Activated CD4-positive, alpha-beta T cell treated with anti-CD3 and anti-CD28 coated beads, Interleukin-2, amount 50 U/mL, for 4 hours (primary cell): Measurements from ENCODE around the gene JAK1.

ENCODE experiments used
- DNase-seq, 2 experiments: peaks; one replicate each; pipeline ENCODE4 v3.0.0-alpha.2; 2020

JAK1 gene

DNA sequence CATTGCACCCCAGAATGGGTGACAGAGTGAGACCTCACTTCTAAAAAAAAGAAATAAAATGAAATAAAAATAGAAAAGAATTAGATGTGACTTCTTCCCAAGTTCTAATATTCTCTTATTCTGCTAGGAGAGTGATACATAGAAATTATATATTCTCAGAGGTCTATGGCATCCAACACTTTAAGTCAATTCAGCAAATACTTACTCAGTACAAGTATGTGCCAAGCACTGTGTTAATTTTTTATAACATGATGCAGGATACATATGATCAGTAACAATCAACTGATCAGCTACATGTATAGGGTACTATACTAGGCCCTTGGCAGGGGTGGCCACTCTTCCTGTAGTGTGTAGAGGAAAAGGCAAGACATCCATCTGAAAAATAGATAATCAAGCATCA, 13.0 kb upstream of the JAK1 start:
- no peak for DNase-seq

DNA sequence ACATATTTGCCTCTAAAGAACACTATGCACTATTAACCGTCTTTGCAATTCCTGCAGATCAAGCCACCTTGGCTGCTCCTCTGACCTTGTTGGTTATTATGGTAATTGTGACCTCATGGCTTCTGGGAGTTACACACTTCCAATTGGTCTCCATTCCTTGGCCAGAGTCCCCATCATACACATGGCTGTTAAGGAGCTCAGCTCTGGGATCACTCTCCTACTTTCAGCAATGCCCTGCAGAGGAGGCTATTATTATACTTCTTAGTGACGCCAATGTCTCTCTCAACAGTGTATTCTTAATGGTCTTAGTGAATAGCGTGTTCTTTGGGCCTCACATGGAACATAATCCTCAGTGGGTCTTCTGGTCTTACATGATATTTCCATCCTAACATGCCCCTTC, 10.0 kb upstream of the JAK1 start:
- DNase-seq = no peak

DNA sequence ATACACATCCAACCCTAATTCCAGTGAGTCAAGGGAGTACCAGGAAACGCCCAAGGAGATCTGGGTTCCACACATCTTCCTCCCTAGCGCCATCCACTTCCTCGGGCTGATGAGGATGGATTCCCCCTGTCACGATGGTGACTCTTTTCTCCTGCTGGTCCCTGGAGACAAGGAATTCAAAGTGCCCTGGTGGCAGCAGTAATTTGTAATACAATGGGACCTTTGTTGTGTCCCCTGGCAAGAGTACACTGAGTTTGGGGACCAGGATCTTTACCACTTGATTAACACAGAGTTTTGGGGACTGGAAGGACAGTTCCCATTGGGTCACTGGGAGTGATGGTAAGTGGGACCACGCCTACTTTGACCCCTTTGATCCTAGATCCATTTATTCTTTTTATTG, 9.4 kb upstream of the JAK1 start:
- DNase-seq = no peak

GRCh38 chr1:64975127-64975526, 8.8 kb upstream of the JAK1 start:
- no peak for DNase-seq

DNA sequence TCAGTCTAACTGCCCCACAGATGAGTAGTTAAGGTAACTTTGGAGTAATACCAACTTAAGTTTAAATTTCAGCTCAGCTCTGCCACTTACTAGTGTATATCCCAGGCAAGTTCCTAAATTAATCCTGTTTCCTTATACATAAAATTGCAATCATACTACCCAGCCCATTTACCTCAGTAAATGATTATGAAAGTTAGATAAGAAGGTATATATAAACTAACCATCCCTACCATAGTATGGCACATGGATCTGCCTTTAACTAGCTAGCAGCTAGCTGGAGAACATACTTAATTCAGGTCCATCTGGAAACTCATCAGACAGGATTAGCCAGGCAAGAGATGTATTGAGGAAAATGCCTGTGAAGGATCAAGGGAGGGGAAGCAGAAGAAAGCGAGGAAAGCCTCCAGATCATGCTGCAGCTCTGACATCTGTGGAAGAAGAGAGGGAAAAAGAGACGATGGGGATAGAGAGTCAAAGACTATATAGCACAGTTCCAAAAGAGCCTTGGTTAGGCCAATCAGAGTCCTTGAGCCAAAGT, 8.0 kb upstream of the JAK1 start:
- DNase-seq = no peak

DNA sequence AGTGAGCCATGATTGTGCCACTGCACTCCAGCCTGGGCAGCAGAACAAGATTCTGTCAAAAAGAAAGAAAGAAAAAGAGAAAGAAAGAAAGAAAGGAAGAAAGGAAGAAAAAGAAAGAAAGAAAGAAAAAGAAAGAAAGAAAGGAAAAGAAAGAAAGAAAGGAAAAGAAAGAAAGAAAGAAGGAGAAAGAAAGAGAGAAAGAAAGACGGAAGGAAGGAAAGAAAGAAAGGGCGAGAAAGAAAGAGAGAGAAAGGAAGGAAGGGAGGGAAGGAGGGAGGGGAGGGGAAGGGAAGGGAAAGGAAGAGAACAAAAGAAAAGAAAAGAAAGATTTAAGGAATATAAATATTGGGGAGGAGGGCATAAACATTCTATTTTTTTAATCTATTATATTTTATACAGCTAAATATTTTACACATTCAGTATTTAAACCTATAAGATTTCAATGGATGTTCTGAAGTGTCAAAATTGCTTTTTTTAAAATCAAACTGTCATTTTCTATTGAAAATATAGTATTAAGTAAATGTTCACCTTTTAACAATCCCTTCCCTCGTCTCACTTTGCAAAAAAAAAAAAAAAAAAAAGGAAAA, 6.8 kb upstream of the JAK1 start:
- no peak for DNase-seq

DNA sequence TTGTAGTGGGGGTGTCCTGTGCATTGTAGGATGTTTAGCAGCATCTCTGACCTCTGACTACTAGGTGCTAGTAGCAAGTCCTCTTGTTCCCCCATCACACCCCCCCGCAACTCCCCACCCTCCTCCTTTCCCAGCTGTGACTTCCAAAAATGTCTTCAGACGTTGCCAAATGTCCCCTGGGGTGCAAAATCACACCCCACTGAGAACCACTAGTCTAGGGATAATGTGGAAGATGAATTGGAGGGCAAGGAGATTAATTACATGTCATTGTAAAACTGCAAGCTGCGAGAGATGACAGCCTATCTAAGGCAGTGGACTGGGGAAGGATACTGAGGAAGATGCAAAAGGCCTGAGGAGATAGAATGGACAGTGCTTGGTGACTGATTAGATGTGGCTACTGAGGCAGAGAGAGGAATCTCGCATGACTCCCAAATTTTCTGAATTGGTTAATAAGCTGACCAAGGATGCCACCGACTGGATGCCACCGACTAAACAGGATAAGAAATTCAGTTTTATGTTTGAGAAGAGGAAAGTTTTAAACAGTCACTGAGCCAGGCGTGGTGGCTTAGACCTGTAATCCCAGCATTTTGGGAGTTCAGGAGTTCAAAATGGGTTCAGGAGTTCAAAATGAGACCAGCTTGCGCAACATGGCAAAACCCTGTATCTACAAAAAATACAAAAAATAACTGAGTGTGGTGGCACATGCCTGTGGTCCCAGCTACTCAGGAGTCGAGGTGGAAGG, 3.1 kb upstream of the JAK1 start:
- no peak for DNase-seq

- no peak for DNase-seq
Measured at GRCh38 chr1:64967381-64967780, 1.0 kb upstream of the JAK1 start.

DNA sequence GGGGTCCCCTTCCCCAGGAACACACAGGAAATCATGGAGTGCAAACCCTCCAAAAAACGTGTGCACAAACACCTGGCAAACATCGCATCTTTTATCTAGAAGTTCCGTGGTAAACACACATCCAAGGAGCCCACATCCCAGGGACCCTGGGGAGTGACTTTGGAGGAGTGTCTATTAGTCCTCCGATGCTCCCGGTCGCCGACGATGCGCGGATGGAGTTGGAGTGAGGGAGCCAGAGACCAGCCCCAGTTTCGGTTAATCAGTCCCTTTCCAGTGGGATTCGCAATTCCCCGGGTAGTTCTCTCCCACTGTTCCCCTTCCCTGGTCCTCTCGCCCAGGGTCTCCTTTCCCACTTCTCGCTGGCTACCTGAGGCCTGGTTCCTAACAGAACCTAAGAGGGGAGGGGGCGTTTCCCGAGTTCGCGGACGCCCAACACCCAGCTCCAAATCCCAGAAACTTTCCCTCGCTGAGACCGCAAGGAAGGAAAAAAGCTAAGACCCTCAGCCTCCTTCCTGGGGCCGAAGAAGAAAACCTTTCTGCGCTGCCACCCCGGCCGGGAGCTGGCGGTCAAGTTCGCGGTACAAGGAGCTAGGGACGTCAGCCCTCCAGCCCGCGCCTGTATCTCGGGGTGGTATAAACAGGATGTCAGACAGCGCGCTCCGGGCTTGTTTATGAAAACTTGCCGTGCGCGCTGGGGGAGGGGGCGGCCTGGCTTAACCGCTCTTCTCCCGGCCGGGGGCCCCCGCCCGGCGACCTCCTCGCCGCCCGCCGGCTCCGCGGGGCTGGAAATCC, 787 bp downstream of the JAK1 start:
- DNase-seq = peak; percentile 54 to 61

- DNase-seq = no peak
Measured at GRCh38 chr1:64963466-64963865, 2.9 kb downstream of the JAK1 start.

DNA sequence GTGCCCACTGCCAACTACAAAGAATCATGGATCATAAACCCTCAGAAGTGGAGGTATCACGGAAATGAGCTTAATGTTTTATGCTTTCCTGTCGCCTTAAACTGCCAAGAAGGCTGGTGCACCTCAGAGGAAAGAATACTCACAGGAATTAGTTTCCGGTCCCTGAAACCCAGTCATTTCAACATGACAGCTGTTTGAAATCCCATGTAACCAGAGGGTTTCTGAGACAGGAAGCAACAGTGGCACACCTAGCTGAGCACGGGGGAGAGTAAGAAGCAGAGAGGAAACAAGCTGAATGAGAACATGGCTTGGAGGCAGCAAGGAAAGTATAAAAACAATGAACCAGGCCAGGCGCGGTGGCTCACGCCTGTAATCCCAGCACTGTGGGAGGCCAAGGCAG, 3.9 kb downstream of the JAK1 start:
- DNase-seq = no peak

DNA sequence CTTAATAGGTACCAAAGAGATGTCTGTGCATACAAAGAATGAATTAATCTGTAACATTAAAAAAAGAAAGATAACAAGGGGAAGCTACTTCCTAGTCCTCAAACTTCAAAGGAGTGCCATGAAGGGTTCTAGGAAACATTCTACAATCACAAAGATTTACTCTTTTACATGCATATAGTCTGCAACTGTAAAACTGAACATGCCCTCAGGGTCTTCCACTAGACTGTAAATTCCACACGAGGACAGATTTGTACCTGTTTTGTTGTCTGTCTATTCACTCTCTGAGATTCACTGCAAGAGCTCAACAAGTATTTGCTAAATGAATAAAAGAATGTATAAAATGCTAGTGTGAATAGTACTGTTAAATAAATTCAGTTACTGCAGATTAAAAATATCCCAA, 4.4 kb downstream of the JAK1 start:
- no peak for DNase-seq

GRCh38 chr1:64960731-64961130, 5.6 kb downstream of the JAK1 start:
- DNase-seq = no peak

DNA sequence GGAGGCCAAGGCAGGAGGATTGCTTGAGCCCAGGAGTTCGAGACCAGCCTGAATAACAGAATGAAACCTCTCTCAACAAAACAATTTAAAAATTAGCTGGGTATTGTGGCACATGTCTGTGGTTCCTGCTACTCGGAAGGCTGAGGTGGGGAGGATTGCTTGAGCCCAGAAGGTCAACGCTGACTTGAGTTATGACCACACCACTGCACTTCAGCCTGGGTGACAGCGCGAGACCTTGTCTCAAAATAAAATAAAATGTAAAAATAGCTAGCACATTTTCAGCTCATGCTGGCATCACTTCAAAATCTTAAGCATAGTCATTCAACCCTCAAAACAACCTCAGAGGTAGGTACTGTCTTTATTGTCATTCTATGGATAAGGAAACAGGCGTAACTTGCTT, 6.4 kb downstream of the JAK1 start:
- no peak for DNase-seq

GRCh38 chr1:64956733-64957441, 9.5 kb downstream of the JAK1 start:
- no peak for DNase-seq

DNA sequence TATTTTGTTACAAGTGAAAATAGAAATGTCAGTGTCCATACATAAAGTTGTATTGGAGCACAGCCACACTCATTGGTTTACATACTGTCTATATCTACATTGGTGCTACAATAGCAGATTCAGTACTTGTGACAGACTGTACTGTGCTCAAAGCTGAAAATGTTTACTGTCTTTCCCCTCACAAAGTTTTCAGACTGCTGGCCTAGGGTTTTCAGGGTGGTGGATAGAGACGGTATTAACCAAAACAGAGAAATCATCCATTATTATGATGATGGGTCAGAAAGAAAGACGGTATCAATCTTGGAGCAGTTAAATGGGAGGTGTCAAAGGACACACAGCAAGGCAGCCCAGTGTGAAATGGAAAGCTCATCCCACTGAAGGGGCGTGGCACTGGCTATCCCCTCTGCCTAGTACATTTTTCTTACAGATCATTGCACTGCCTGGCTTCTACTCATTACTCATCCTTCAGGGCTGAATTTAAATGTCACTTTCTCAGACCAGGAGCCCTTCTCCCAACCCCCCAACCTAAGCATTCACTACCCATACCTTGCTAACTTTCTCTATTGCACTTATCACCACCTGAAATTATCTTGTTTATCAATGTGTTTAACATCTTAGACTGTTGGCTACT, 10.2 kb downstream of the JAK1 start:
- DNase-seq = no peak

GRCh38 chr1:64955097-64956009, 11.0 kb downstream of the JAK1 start:
- DNase-seq = no peak

GRCh38 chr1:64953241-64953640, 13.1 kb downstream of the JAK1 start:
- DNase-seq = no peak

DNA sequence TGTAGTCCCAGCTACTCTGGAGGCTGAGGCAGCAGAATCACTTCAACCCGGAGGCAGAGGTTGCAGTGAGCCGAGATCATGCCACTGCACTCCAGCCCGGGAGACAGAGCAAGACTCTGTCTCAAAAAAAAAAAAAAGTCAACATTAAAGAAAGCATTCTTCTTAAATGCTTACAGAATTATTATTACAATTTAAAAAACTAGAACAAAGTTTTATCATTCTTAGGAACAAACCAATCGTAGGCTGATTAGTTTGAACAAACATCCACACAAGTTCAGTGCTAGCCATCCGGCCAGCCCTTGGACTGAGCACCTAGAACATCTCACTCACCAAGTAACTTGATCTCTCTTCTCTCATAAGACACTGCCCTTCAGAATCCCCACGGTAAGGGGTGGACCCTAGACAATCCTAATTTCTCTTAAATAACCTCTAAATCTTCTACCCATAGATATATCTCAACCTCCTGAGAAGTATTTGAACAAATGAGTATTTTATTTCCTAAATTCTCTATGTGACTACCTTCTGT, 16.0 kb downstream of the JAK1 start:
- DNase-seq = no peak

GRCh38 chr1:64948905-64949833, 17.2 kb downstream of the JAK1 start:
- DNase-seq = peak; percentile 46 to 49
